GM21360 (cell line): Measurements from ENCODE around the gene ACTR1B.
"Not testable (repeated sequence)": the region's sequence is repeated elsewhere in the genome, so short reads cannot be mapped to it uniquely, and the experiment has no call there.

Experiments used
- ATAC-seq: cut with Tn5 transposase; IDR thresholded peaks from one replicate; pipeline ENCODE4 v1.9.1; 2021; ENCODE audit warnings: mild to moderate bottlenecking, moderate library complexity; ENCODE audit not compliant: unreplicated experiment

The ACTR1B gene

DNA sequence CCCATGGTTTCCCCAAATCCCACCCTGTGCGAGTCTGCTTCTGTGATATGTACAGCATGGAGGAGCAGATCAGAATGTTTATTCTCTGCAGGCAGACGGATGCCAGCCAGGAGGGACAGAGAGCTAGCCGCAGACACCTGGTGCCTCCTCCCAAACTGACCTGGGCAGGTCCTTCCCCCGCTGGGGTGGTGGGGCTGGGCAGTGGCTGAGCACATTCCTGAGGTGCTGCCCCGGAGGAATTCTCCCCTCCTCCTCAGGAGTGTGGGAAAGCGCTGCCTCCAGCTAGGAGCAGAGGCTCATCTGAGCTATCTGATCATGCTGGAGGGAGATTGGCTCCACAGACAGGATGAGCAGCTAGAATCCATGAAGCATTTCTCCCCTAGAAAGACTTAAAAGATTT is 27.3 kb upstream of the ACTR1B start:
- ATAC-seq, result no peak

DNA sequence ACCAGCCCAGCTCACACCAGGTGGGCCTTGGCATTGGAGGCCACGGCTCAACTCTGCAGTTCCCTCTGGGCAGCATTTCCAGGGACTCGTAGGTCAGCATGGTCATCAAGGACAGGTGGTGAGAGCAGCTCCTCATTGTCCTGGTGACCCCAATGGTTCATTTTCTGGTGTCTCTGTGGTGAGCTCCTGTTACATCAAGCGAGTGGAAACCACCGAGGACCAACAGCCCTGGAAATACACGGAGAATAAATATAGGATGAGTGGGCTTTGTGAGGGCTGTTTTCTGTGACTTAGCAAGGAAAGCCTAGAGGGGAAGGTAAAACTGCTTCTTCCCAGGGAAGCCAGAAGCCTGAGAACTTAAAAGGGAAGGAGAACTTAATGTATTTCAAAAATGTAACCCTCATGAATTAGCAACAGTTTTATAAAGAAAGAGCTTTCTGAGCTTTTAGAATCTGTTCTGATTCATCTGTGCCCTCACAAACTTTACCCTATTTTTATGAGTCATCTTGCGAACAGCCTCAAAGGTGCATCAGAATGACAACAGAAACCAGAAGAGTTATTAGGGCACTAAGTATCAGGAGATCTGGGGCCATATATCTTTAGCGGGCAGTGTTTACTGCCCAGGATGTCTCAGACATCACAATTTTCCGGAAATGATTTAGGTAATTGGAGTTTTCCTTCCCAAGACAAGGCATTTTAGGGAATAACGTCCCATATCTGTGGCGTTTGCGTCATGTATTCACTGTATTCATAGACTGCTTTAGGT is 24.4 kb upstream of the ACTR1B start:
- no peak for ATAC-seq

DNA sequence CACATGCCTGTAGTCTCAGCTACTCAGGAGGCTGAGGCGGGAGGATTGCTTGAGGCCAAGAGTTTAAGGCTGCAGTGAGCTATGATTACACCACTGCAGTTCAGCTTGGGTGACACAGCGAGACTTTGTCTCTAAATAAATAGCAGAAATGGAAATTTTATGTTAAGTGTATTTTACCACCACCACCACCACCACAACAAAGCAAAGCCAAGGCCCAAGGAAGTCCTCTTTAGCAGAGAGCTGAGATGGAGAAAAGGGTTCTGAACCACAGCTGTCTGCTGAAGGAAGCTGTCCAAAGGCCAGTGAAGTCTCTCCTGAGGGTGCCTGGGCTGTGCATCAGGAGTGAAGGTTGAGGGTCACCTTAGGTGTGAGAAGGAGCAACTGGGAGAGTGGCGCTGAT is 23.4 kb upstream of the ACTR1B start:
- ATAC-seq, result not testable (repeated sequence)

DNA sequence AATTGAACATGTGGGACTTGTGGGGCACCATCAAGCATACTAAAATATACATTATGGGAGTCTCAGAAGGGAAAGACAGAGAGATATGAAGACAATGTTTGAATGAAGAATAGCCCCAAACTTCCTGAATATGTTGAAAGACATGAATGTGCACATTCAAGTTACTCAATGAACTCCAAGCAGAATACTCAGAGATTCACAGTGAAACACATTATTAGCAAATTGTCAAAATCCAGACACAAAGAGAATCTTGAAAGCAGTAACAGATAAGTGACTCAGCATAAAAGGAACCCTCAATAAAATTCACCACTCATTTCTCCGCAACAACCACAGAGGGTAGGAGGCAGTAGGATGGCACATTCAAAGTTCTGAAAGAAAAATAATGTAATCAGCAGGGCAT is 14.5 kb upstream of the ACTR1B start:
- ATAC-seq, result no peak

DNA sequence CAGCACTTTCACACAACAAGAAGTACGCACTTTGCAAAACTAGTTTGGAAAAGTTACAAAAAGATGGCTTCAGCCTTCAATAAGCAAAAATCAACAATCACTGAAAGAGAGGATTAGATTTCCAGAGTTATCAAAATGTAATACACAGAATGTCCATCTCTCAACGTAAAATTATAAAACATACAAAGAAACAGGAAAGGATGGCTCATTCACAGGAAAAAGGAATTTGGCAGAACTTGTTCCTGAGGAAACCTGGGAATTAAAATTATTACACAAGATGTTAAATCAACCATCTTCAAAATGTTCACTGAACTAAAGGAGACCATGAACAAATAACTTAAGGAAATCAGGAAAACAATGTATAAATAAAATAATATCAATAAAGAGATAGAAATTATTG is 13.6 kb upstream of the ACTR1B start:
- ATAC-seq, result no peak

DNA sequence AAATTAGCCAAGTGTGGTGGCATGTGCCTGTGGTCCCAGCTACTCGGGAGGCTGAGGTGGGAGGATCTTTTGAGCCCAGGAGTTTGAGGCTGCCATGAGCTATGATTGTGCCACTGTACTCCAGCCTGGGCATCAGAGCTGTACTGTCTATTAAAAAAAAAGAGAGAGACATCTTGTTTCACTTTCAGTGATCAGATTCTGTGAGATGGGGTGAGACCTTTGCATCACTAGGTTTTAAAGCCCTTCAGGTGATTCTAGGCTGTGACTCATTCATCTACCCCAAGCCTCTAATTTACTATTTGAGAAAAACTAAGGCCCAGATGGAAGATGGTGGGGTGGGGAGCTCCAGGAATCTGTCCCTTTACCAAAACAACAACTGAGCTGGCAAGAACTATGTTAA is 12.8 kb upstream of the ACTR1B start:
- no peak for ATAC-seq

DNA sequence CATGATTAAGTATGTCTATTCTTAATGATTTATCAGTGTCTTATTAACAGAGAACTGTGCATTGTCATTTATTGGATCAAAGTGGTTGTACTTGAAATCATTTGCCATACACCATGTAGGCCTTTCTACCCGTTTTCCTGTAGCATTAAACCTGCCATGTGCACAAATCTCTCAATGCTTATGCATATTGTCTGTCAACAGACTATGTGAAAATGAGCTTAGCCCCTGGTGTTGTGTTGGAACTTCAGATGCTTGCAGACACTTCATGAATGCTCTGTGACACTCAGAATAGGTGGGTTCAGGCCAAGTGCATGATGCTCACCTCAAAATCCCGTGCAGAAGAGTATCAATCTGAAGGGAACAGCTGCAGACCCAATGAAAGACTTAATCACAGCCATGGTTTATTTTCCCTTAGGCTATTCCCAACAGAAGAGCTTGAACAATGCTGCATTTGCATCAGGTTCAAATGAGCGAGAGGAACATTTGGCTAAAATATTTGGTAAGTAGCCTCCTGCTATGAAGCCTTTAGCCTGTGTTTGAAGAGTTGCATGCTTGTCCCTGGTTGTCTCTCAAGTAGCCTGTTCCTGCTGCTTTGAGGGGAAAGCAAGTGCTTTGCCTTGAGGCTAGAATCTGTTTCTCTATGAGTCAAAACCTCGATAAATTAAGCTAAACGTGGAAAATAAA is 11.7 kb upstream of the ACTR1B start:
- ATAC-seq, result no peak

DNA sequence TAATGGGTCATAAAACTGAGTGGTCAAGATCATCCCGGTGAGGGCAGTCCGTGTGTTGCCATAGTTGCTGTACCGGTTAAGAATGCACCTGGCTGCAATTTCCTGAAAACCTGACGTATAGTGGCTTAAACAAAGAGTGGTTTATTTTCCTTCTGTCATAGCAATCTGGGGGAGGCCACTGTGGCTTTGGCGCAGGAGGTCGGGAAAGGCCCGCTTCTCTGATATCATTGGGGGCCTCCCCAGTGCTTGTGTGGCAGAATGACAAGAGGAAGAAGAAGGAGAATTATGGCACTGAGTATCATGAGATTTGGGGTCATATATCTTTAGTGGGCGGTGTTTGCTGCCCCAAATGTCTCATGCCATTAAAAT is 10.1 kb upstream of the ACTR1B start:
- no peak for ATAC-seq

DNA sequence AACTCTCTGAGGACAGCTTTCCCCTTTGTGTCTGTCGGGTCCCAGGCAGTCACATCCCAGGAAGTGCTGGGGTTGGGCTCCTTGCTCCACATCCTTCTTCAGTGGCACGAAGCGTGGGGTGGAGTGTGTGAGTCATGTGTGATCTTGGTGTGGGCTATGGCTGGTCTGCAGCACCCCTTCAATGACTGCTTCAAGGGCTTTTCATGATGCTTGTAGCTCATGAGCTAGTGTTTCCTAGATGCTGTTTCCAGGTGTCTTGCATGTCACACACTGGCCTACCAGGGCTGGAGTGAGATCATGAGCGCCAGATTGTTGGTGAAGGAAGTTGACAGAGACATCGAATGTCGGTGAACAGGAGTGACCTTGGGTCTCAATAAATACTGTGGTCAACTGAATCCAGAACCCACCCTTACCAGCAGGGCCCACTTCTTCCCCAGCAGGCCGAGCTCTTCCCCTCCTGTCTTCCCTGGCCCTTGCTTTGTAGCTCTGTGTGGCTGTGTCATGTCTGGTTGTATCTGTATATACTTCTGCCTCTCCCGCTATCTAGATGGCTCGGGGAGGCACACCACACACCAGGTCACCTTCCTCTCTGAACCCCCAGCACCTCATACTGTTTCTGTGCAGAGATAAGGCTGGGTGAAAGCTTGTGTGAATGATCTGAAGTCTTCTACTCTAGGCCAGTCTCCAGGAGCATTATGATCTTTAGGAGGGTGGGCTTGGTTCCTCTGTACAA is 9.5 kb upstream of the ACTR1B start:
- ATAC-seq, result no peak

DNA sequence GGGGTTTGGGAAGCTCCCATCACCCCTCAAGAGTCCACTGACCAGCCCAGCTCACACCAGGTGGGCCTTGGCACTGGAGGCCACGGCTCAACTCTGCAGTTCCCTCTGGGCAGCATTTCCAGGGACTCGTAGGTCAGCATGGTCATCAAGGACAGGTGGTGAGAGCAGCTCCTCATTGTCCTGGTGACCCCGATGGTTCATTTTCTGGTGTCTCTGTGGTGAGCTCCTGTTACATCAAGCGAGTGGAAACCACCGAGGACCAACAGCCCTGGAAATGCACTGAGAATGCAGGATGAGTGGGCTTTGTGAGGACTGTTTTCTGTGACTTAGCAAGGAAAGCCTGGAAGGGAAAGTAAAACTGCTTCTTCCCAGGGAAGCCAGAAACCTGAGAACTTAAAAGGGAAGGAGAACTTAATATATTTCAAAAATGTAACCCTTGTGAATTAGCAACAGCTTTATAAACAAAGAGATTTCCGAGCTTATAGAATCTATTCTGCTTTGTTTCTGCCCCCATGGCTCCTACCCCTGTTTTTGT is 8.8 kb upstream of the ACTR1B start:
- not testable (repeated sequence) for ATAC-seq

DNA sequence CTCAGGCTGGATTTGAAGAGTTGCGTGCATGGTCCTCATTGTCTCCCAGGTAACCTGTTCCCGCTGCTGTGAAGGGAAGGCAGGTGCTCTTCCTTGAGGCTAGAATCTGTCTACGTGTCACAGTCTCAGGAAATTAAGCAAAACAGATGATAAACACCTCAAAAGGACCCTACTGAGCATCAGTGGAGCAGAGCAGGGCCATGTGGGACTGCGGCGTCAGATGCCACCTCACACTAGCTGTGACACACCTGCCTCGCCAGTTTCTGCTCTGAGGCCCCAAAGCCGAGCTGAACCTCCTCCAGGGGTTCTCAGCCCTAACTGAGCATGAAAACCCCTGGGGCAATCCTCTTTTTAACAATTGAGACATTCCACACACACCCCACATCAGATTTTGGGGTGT is 7.7 kb upstream of the ACTR1B start:
- no peak for ATAC-seq

DNA sequence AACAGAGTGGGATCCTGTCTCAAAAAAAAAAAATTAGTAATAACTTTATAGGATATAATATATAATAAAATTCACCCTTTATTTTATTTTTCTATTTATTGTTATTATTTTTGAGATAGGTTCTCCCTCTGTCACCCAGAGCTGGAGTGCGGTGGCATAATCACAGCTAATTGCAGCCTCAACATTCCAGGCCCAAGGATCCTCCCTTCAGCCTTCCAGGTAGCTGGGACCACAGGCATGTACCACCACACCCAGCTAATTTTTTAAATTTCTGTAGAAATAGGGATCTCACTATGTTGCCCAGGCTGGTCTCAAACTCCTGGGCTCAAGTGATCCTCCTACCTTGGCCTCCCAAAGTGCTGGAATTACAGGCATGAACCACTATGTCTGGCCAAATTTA is 6.6 kb upstream of the ACTR1B start:
- no peak for ATAC-seq

DNA sequence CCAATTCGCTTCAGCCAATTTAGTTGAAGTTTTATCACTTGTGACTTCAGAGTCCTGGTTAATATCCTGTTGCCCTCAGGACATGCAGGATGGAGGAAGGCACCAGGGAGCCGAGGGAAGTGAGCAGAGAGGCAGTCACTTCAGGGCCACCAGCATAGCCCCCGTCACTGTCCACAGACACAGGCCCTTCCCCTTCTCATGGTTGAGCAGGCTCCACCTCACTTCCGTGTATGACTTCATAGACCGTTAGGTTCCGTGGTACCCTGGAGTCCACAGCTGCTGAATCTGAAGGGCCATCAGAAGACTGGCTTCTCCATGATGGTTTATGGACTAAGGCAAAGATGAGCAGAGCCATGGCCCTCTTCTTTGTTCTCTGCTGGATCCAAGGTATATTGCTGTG is 5.6 kb upstream of the ACTR1B start, which contains the start of gene C2orf92:
TSS of gene C2orf92 (plus strand) at position 266 of the 400 bp plus-strand sequence. CDS start at position 342, 76 bp downstream.
- no peak for ATAC-seq

DNA sequence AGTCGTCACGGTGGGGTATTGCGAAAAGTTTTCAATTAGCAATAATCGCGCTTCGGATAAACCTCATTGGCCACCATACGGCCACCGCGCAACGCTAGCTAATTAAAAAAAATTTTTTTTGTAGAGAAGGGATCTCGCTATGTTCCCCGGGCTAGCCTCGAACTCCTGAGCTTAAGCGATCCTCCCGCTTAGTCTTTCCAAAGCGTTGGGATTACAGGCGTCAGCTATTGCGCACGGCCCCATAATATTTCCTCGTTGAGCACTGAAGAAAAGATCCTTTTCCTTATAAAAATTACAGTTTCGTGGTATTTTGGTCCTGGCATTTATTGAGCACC is 759 bp upstream of the ACTR1B start:
- no peak for ATAC-seq

DNA sequence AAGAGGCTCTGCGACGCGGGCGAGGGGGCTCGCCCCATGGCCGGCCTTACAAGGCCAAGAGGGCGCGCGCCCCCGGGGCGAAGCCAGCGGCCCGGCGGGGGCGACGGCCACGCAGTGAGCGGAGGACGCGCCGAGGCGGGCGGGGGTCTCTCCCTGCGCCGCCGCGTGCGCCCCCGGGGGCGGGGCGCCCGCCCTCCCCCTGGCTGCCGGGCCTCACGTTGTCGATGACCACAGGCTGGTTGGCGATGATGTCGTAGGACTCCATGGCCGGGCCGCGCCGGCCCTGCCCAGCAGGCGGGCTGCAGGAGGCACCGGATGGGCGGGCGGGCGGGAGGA is 250 bp downstream of the ACTR1B start:
- no peak for ATAC-seq

DNA sequence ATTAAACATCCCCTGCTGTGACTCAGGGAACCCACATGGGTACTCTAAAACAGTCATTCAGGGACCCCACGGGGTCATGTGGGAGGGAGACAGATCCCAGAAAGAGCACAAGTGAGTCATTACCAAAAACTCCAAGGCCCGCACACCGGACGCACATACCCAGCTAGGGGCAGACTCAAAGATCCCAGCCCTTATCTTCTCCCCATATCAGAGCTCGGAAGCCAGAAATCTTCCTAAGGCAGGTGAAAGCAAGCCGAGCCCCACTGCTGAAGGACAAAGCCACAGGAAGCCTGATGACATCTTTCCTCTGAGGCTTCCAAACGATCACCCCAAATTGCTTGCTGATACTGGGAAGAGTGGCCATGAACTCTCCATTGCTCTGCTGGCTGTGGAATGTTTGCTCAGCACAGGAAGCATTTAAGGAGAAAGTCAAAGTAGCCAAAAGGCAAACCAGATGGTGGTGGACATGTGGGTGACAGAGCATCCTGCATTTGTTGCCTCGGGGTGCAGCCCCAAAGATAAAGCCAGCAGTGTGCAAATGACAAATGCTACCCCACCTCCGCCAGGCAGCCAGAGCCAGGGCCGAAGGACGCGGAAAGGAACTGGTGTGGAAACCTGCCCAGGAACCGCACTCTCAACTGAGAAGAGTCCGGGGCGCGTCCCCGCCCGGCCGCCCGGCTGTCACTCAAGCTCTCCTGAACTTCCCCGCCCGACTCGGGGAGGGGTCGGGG is 784 bp downstream of the ACTR1B start:
- peak; percentile 38 for ATAC-seq

DNA sequence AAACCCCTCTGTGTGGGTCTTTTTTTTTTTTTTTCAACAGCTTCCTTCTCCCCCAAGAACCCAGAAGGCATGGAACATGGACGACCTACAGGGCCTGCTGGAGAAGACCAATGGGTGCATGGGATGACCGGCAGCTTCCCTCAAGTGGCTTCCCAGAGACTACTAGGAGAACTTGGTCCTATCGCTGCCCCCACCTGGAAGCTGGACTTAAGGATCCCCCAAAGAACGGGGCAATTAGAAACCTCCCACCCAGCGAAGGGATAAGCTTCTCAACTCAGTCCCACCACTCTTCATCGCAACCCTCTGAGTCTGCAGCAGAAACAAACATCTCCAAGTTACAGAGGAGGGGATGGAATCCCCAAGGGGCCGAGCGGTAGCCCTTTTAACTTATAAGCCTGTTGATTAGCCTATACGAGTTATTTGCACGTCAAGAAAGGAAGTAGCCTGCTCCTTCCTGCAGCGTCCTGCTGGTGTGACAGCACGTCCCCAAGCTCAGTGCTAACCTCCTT is 1.4 kb downstream of the ACTR1B start:
- no peak for ATAC-seq

DNA sequence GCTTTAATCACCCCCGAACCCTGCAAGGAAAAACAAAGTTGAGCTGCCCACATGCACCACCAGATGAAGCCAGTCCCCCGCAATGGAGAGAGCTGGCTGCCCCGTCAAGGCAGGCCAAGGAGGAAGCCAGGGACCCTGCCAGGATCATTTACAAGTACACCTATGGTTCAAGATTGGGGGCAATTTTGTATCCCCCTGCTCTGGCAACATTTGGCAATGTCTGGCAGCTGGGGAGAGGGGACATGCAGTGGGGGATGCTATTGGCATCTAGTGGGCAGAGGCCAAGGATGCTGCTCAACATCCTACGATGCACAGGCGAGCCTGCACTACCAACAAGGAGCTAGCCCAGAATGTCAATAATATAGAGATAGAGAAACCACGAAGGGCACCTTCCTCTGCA is 1.9 kb downstream of the ACTR1B start:
- no peak for ATAC-seq

DNA sequence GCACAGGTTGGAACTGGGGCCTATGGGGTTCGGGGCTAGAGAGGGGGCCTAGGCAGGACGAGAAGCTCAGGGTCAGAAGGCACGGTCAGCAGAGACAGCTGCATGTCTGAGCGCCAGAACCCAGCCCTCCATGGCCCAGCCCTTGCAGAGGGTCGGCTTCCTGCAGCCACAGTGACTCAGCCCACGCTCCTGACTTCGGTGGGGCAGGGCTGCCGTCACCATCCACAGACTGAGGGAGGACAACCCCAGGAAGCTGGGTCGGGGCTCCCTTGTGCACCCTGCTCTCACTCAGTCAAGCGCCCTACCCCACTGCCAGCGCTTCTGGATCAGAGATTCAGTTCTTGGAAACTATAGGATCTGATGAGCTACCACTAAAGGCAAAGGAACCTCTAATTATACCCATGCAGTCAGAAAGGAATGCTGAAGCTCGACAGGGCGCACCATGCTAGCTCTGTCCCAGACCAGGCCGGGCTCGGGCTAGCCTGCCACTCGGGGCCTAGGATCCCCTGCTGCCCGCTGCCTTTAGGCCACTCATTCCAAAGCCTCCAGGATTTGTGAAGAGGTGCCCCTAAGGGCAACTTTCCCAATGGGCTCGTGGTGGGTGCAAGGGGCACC is 3.0 kb downstream of the ACTR1B start:
- no peak for ATAC-seq

DNA sequence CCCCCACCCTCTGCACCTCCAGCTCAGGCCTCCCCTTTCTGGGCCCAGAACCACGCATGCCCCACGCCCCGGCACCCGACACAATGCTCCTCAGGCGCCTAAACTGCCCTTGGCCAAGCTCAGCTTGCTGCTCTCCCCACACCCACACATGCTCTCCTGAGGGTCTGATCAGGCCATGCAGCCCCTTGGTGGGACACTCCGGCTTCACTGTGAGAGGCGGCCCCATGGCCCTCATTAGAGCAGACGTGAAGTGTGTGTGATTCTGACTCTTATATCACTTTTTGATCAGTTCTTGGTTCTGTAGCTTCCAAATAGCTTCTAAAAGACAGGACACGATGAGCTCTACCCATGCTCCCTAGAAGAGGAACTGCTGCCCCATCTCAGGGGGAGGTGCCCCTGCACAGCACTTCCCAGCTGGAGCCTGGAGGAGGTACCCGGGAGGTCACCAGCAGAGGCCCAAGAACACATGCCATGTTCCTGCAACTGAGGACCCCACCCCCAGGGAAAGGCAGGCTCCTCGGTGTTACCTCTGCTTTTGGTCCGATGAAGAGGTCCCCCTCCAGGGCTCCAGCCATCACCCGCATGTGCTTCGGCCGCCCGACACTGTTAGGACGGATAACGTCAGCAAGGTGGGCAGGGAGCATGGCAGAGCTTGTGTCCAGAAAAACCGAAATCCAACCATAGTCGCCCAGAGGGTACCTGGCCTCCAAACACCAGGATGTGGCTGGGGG is 3.6 kb downstream of the ACTR1B start:
- no peak for ATAC-seq
